Measurements from ENCODE around the gene UBC. TPM values are rescaled to one million over a fixed set of nuclear protein-coding genes. Genes with fewer than 3 reads are reported as not detected.

Gene UBC
- total and polyA plus RNA-seq, 9 of the 15 experiments (the other 6 are each of a cell fraction or from before 2014, with no cell fraction given) = 533 to 1,153 (median 813) TPM

- no peak for TF ChIP-seq RFX5 (IDR thresholded peaks at IDR 0.05; ENCODE audit: low read depth, low read length)
- no peak for TF ChIP-seq CAMTA2 (CRISPR knock-in tag; conservative IDR thresholded peaks at IDR 0.05)
- no peak for TF ChIP-seq KLF10 (CRISPR knock-in tag; IDR thresholded peaks at IDR 0.05)
- TF ChIP-seq ZNF444 (CRISPR knock-in tag; IDR thresholded peaks at IDR 0.05) = no peak
- no peak for TF ChIP-seq E4F1 (CRISPR knock-in tag; IDR thresholded peaks at IDR 0.05; ENCODE audit: borderline replicate concordance)
- no peak for TF ChIP-seq FOXA1 (IDR thresholded peaks at IDR 0.05; ENCODE audit: borderline replicate concordance)
- TF ChIP-seq MEF2A (IDR thresholded peaks at IDR 0.05; ENCODE audit: control insufficient read depth, low read depth, low read length) = no peak
- TF ChIP-seq PRDM10 (IDR thresholded peaks at IDR 0.05; ENCODE audit: partially characterized antibody) = no peak
- TF ChIP-seq ZNF695 (CRISPR knock-in tag; IDR thresholded peaks at IDR 0.05) = no peak
- 0 out of 4 replicates have a peak, but pooled peaks of 1 of the 2 experiments have one; percentile 16 for TF ChIP-seq ZNF639 (CRISPR knock-in tag; conservative IDR thresholded peaks at IDR 0.05 in 1 of 2, IDR thresholded peaks at IDR 0.05 in 1 of 2)
- 0 out of 2 replicates have a peak, but pooled peaks have one; percentile 23 for TF ChIP-seq ARID1B (IDR thresholded peaks at IDR 0.05)
- TF ChIP-seq AFF4 (CRISPR knock-in tag; IDR thresholded peaks at IDR 0.05) = no peak
- no peak for TF ChIP-seq THRB (CRISPR knock-in tag; conservative IDR thresholded peaks at IDR 0.05)
- TF ChIP-seq MYNN (IDR thresholded peaks at IDR 0.05) = no peak
- no peak for TF ChIP-seq MYNN (CRISPR knock-in tag; IDR thresholded peaks at IDR 0.05)
- TF ChIP-seq ZEB2 (IDR thresholded peaks at IDR 0.05) = no peak
Observed at GRCh38 chr12:124864326-124864752, 50.1 kb downstream of the UBC start (continued).

Measured in K562 (cell line).